GM12878 (cell line): ENCODE data around the gene SPON2. TPM values are rescaled to one million over a fixed set of nuclear protein-coding genes. Genes with fewer than 3 reads are reported as not detected.

Source experiments
- ATAC-seq: fragments of 200-7000 bp; cut with Tn5 transposase; 3 replicates; pipeline ENCODE4 v1.9.1; 2020; ENCODE audit warnings: mild to moderate bottlenecking, moderate library complexity
- BruUV-seq: library from RNA; stranded (reverse); fragments of 400-500 nt; replicated peaks from 2 replicates; lab custom pipeline; 2021; lab: Mats Ljungman, UMichigan
- CTCF ChIA-PET: fragments of 300-600 bp; sonication (Branson Sonifier 250); formaldehyde crosslinking; extraction: SDS; loops from one replicate; lab custom pipeline; 2021; ENCODE audit warnings: inconsistent platforms; lab: Yijun Ruan, JAX
- POLR2A ChIA-PET: fragments of 350-600 bp; formaldehyde crosslinking; extraction: SDS; loops from one replicate; lab custom pipeline; 2021; ENCODE audit warnings: inconsistent platforms; lab: Charles Lee
- RAD21 ChIA-PET: fragments of 300-600 bp; sonication (Branson Sonifier 250); formaldehyde crosslinking; loops from one replicate; lab custom pipeline; 2023; ENCODE audit warnings: antibody characterized with exemption; ENCODE audit not compliant: unreplicated experiment; lab: Charles Lee
- SMC1A ChIA-PET: fragments of 300-600 bp; sonication (Branson Sonifier 250); formaldehyde crosslinking; loops from one replicate; lab custom pipeline; 2023; ENCODE audit not compliant: unreplicated experiment, uncharacterized antibody; lab: Charles Lee
- DNase-seq: peaks from one replicate; pipeline ENCODE4 v3.0.0-alpha.2; 2011; ENCODE audit warnings: low read depth, low spot score
- FAIRE-seq: peaks from 3 replicates; lab custom pipeline; 2011; peaks lifted over from hg19 to GRCh38; lab: Jason Lieb, UNC
- H2AFZ ChIP-seq: 2 replicates; pipeline ENCODE4 v1.6.0; 2011; ENCODE audit warnings: low read depth, low read length, control low read depth; ENCODE audit not compliant: control insufficient read depth
- H3K27ac ChIP-seq: 2 replicates; pipeline ENCODE4 v1.5.1; 2011; ENCODE audit warnings: control low read depth; ENCODE audit not compliant: control insufficient read depth, insufficient read depth
- H3K27me3 ChIP-seq, 2 experiments: replicated peaks in 1 of 2; 2 replicates each; pipeline versions ENCODE4 v1.6.0 to v1.6.1; 2011; ENCODE audit warnings: low read length in 1 of 2; ENCODE audit not compliant: control insufficient read depth in 2 of 2, insufficient read depth in 2 of 2
- H3K36me3 ChIP-seq, 2 experiments: 2 replicates each; pipeline ENCODE4 v1.5.1; 2011; ENCODE audit warnings: low read length in 1 of 2; ENCODE audit not compliant: control insufficient read depth in 2 of 2, insufficient read depth in 2 of 2
- H3K4me1 ChIP-seq: 2 replicates; pipeline ENCODE4 v1.6.1; 2011; ENCODE audit warnings: mild to moderate bottlenecking, low read length, moderate library complexity, mixed read lengths; ENCODE audit not compliant: control insufficient read depth, insufficient read depth
- H3K4me2 ChIP-seq: 2 replicates; pipeline ENCODE4 v1.6.0; 2011; ENCODE audit warnings: control low read depth; ENCODE audit not compliant: control insufficient read depth, insufficient read depth
- H3K4me3 ChIP-seq: fragments of 200-600 bp; sonication (generic); 2 replicates; pipeline ENCODE4 v1.5.1; 2016
- H3K79me2 ChIP-seq: 2 replicates; pipeline ENCODE4 v1.6.0; 2011; ENCODE audit warnings: low read length; ENCODE audit not compliant: control insufficient read depth, insufficient read depth
- H3K9ac ChIP-seq: 2 replicates; pipeline ENCODE4 v1.8.0; 2011; ENCODE audit warnings: low read length, control low read depth, mixed read lengths; ENCODE audit not compliant: control insufficient read depth, insufficient read depth
- H3K9me3 ChIP-seq: replicated peaks from 3 replicates; pipeline ENCODE4 v1.5.1; 2011; ENCODE audit warnings: mild to moderate bottlenecking, low read length; ENCODE audit not compliant: control insufficient read depth, insufficient read depth
- H4K20me1 ChIP-seq: 2 replicates; pipeline ENCODE4 v1.6.0; 2011; ENCODE audit not compliant: control insufficient read depth, insufficient read depth
- DPF2 ChIP-seq: fragments of 450-650 bp; IDR thresholded peaks from 2 replicates; pipeline ENCODE4 v1.6.1; 2017; ENCODE audit warnings: mild to moderate bottlenecking
- ETV6 ChIP-seq, 2 experiments: fragments of 450-650 bp in 1 of 2; IDR thresholded peaks in 1 of 2; conservative IDR thresholded peaks in 1 of 2; 2 replicates each; pipeline ENCODE4 v1.6.1; 2014; ENCODE audit warnings: antibody characterized with exemption in 1 of 2, borderline replicate concordance in 1 of 2, low read depth in 1 of 2, mild to moderate bottlenecking in 1 of 2, moderate library complexity in 1 of 2
- KDM1A ChIP-seq: fragments of 200-600 bp; sonication (generic); IDR thresholded peaks from 2 replicates; pipeline ENCODE4 v1.6.1; 2016; ENCODE audit warnings: borderline replicate concordance
- NKRF ChIP-seq: fragments of 450-650 bp; conservative IDR thresholded peaks from 2 replicates; pipeline ENCODE4 v1.6.1; 2017; ENCODE audit warnings: mild to moderate bottlenecking, moderate library complexity
- YBX1 ChIP-seq: fragments of 450-650 bp; IDR thresholded peaks from 2 replicates; pipeline ENCODE4 v1.6.1; 2016; ENCODE audit warnings: antibody characterized with exemption
- ZNF207 ChIP-seq: fragments of 450-650 bp; IDR thresholded peaks from 2 replicates; pipeline ENCODE4 v1.6.1; 2014; ENCODE audit warnings: antibody characterized with exemption, mild to moderate bottlenecking, borderline replicate concordance
- WGBS: methylation state at CpG from one replicate; pipeline ENCODE4 v1.1.6; 2016; ENCODE audit warnings: low lambda C conversion rate; ENCODE audit not compliant: insufficient replicate concordance, insufficient coverage; ENCODE audit errors: missing lambda C conversion rate; 5-methylcytosine and 5-hydroxymethylcytosine counted together
- in situ Hi-C: fragments of 300-500 bp; cut with MboI; formaldehyde crosslinking; loops from 9 replicates; pipeline ENCODE4 v1.14.3; 2018; ENCODE audit warnings: mixed read lengths
- intact Hi-C: fragments of 100-400 bp; cut with micrococcal nuclease; formaldehyde crosslinking; loops from one replicate; pipeline ENCODE4 v1.14.2; 2022; ENCODE audit not compliant: unreplicated experiment
- polyA plus RNA-seq, 11 experiments: library from polyadenylated mRNA; depleted of rRNA in 4 of 11; unstranded in 6 of 11; stranded (reverse) in 5 of 11; fragments of >200 nt; fragmentation: Nextera tagmentation in 4 of 11; fragmentation: Illumina TruSeq in 1 of 11; extraction: Ambion mirVana in 4 of 11; extraction: Trizol in 1 of 11; gene quantifications; 1 replicate in 1 of 11; 2 replicates in 10 of 11; pipeline versions ENCODE4 v1.2.1 to v1.2.3, GENCODE V29; 2011 to 2016; ENCODE audit warnings: inconsistent platforms in 2 of 11, missing spikeins in 2 of 11, low read depth in 1 of 11
- total RNA-seq, 4 experiments: library from RNA; depleted of rRNA in 3 of 4; stranded (reverse); fragments of >200 nt in 3 of 4; fragmentation: Illumina TruSeq in 1 of 4; extraction: Trizol in 1 of 4; gene quantifications; 2 replicates each; pipeline versions ENCODE4 v1.2.1 to v1.2.3, GENCODE V29; 2013 to 2021

The SPON2 gene
- total and polyA plus RNA-seq, 10 of the 15 experiments (the other 5 are each of a cell fraction or from before 2014, with no cell fraction given): 1.1 to 11.2 (median 7.3) TPM

GRCh38 chr4:1139860-1140259 is 32.5 kb downstream of the SPON2 start:
- intact Hi-C loops (no loop called here), in situ Hi-C loops (no loop called here)
- FAIRE-seq: no peak
- Histone ChIP-seq H4K20me1 (no peaks in the 10 kb centered on the region), H2AFZ (no peak overlapping the region), H3K27ac (no peak overlapping the region), H3K36me3 (no peaks in the 10 kb centered on the region), H3K9me3 (no peaks in the 10 kb centered on the region; the same call in 1 of the 3 replicates), H3K4me3 (no peak overlapping the region), H3K9ac (no peak overlapping the region), H3K79me2 (no peaks in the 10 kb centered on the region), H3K4me2 (no peak overlapping the region), H3K4me1 (no peaks in the 10 kb centered on the region; the same call in none of the 2 replicates), H3K27me3 (no peaks in the 10 kb centered on the region; a peak in 1 of 4 replicates)
- POLR2A ChIA-PET: no interaction called here
- CTCF ChIA-PET: no interaction called here
- SMC1A ChIA-PET: no interaction called here
- BruUV-seq: no TSS peak
- RAD21 ChIA-PET: interaction anchor here (1.0 kb wide), 1 partner anchor 9 kb away, joined by 3 read pairs; no protein-coding TSS in a partner anchor
- TF ChIP-seq KDM1A: no peak
- TF ChIP-seq NKRF: no peak
- TF ChIP-seq DPF2: no peak
- TF ChIP-seq YBX1: no peak
- TF ChIP-seq ETV6 (conservative IDR thresholded peaks at IDR 0.05 in 1 of 2, IDR thresholded peaks at IDR 0.05 in 1 of 2; ENCODE audit: borderline replicate concordance in 1 of 2, low read depth in 1 of 2): no peak
- TF ChIP-seq ZNF207: no peak
- 83% methylated on average over 1 of the region's 1 CpG for WGBS
- no peak for ATAC-seq
- no peak for DNase-seq
